ENCODE results near the gene ZCWPW1. TPM values are rescaled to one million over a fixed set of nuclear protein-coding genes. Genes with fewer than 3 reads are reported as not detected.

Gene ZCWPW1
- total RNA-seq, 4 donors from 2014 or later, result 2.2 to 9.4 (median 4.8) TPM

- Histone ChIP-seq H3K9me3 (no peaks in the 10 kb centered on the region), H3K4me1 (peaks cover 20% of the 10 kb centered on the region), H3K27me3 (no peaks in the 10 kb centered on the region), H3K36me3 (no peaks in the 10 kb centered on the region), H3K4me3 (no peak overlapping the region), H3K27ac (no peak overlapping the region)
- DNase-seq (ENCODE audit: low spot score in 2 of 2), result no peak
- TF ChIP-seq POLR2A (IDR thresholded peaks at IDR 0.05) (no peak), EP300 (IDR thresholded peaks at IDR 0.05) (no peak), CTCF (IDR thresholded peaks at IDR 0.05) (no peak), POLR2AphosphoS5 (IDR thresholded peaks at IDR 0.05) (no peak)
Measured at GRCh38 chr7:100426516-100426915, 2.0 kb downstream of the ZCWPW1 start.

- TF ChIP-seq EP300 (IDR thresholded peaks at IDR 0.05) (no peak), CTCF (IDR thresholded peaks at IDR 0.05) (no peak), POLR2A (IDR thresholded peaks at IDR 0.05) (no peak), POLR2AphosphoS5 (IDR thresholded peaks at IDR 0.05) (no peak)
- Histone ChIP-seq H3K4me3 (no peak overlapping the region), H3K4me1 (peaks cover 9% of the 10 kb centered on the region), H3K27ac (no peak overlapping the region), H3K27me3 (no peaks in the 10 kb centered on the region), H3K36me3 (no peaks in the 10 kb centered on the region), H3K9me3 (no peaks in the 10 kb centered on the region)
- no peak for DNase-seq (ENCODE audit: low spot score in 2 of 2)
- WGBS, result 88% methylated on average over 1 of the region's 1 CpG
Measured at GRCh38 chr7:100425347-100425746, 3.2 kb downstream of the ZCWPW1 start.

GRCh38 chr7:100423315-100423714 lies 5.2 kb downstream of the ZCWPW1 start:
- Histone ChIP-seq H3K27ac (no peak overlapping the region), H3K9me3 (no peaks in the 10 kb centered on the region), H3K4me3 (no peak overlapping the region), H3K36me3 (no peaks in the 10 kb centered on the region), H3K4me1 (peaks cover 5% of the 10 kb centered on the region), H3K27me3 (no peaks in the 10 kb centered on the region)
- WGBS, result 87% methylated on average over 6 of the region's 6 CpGs
- no peak for TF ChIP-seq POLR2A (IDR thresholded peaks at IDR 0.05)
- no peak for TF ChIP-seq CTCF (IDR thresholded peaks at IDR 0.05)
- no peak for TF ChIP-seq POLR2AphosphoS5 (IDR thresholded peaks at IDR 0.05)
- TF ChIP-seq EP300 (IDR thresholded peaks at IDR 0.05), result no peak
- no peak for DNase-seq (ENCODE audit: low spot score in 2 of 2)

GRCh38 chr7:100419660-100420226 lies 8.8 kb downstream of the ZCWPW1 start:
- no peak overlapping the region for H3K4me3 ChIP-seq
- no peaks in the 10 kb centered on the region for H3K9me3 ChIP-seq

More at GRCh38 chr7:100419660-100420226, 8.8 kb downstream of the ZCWPW1 start:
- no peaks in the 10 kb centered on the region for H3K36me3 ChIP-seq
- TF ChIP-seq EP300 (IDR thresholded peaks at IDR 0.05), result no peak
- TF ChIP-seq POLR2AphosphoS5 (IDR thresholded peaks at IDR 0.05), result no peak
- no peak for TF ChIP-seq POLR2A (IDR thresholded peaks at IDR 0.05)
- no peak for TF ChIP-seq CTCF (IDR thresholded peaks at IDR 0.05)
- H3K4me1 ChIP-seq, result no peaks in the 10 kb centered on the region
- WGBS, result 79% methylated on average over 1 of the region's 1 CpG
- H3K27me3 ChIP-seq, result no peaks in the 10 kb centered on the region
- no peak for DNase-seq (ENCODE audit: low spot score in 2 of 2)
- H3K27ac ChIP-seq, result no peak overlapping the region
